Measurements from ENCODE around the gene PEG3.

Gene PEG3

GRCh38 chr19:56811480-56811879, 29.0 kb downstream of the PEG3 start:
- DNase-seq (ENCODE audit: low read depth in 2 of 2, low spot score in 1 of 2): no peak

GRCh38 chr19:56810260-56810659, 30.3 kb downstream of the PEG3 start:
- DNase-seq (ENCODE audit: low read depth in 2 of 2, low spot score in 1 of 2): no peak

DNA sequence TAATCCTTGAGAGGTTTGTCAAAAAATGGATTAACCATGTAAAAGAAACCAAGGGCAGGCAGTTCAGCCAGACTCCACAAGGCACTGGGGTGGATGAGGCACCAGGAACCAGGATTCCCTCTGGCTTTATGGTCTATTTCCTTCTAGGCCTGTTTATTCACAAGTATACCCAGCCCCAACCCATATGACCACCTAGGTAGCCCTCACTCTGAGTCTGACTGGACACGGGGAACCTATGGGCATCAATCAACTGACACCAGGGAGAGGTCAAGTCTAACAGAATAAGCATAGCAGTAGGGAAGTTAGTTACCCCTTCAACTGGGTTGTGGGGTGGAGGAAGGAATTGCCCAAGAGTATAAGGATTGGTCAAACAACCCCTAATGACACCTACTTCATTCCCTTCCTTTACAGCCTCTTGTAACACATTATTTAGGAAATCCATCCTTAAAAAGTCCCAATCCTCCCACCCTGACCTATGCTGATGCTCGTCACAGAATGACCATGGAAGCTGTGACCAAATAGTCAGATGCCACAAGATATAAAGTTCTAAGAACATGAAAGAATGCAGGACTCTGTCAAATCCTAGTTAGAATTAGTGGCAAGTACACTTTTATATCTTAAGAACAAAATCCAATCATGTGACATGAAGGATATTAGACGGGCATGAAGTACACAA, 31.7 kb downstream of the PEG3 start:
- no peak for DNase-seq (ENCODE audit: low read depth in 2 of 2, low spot score in 1 of 2)

DNA sequence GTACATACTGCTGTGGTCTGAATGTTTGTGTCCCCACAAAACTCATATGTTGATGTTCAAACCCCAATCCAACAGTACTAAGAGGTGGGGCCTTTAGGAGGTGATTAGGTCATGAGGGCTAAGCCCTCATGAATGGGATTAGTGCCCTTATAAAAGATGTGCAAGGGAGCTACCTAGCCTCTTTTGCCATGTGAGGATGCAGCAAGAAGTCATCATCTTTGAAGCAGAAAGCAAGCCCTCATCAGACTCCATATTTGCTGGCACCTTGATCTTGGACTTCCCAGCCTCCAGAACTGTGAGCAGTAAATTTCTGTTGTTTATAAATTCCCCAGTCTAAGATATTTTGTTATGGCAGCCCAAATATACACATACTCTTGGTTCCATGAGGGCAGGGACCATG, 33.9 kb downstream of the PEG3 start:
- DNase-seq (ENCODE audit: low read depth in 2 of 2, low spot score in 1 of 2): no peak

Measured in stimulated activated CD8-positive, alpha-beta memory T cell treated with anti-CD3 and anti-CD28 coated beads, Interleukin-4, amount 100 ng/mL, for 1 hour (primary cell).